Measurements from ENCODE around the gene SUCO. TPM values are rescaled to one million over a fixed set of nuclear protein-coding genes. Genes with fewer than 3 reads are reported as not detected.

SUCO gene
- total and polyA plus RNA-seq, 3 donors from 2014 or later, result 47.8 to 139 (median 126) TPM

DNA sequence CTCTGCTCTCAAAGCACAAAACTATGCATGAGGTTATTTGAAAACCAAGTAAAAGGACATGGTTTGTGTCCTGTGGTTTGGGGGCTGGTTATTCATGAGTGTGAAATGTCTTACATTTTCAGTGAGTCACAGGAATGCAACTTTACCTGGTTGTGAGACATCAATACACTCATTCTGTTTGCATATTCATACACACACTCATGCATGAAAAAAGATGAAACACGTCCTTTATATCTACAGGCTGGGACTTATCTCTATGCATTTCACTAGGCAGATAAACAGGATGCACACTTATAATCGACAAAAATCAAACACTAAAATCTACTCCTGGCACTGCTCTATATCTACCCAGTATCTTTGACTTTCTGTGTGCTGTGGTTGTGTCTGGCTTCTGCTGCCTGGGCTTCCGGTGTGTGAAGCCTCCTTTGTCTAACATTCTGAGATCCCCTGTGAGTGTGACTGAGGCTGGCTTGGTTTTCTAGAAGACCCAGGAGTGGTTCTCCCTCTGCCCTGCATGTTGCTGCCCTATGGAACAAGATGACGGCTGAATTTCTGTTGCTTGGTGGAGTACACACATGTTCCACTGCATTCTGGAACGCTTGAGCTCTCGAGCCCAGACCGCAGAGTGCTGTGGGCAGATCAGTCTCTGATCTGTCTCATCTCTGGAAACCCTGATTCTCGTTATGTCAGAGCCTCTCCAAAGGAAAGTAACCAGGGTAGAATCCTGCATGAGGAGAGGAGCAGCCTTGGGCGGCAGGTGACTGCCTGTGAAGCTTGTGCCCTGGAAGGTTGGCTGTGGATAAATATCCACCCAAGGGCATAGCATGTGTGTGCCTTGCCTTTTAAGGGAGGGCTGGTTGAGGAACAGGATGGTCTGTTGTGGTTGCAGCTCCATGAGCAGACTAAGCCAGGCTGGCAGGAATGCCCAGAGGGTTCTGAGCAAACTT, 106.2 kb downstream of the SUCO start:
- Histone ChIP-seq H3K4me3 (no peak overlapping the region), H3K9me3 (no peaks in the 10 kb centered on the region), H3K27ac (no peak overlapping the region), H3K36me3 (ENCODE audit: low read depth, missing control alignments) (no peaks in the 10 kb centered on the region), H3K27me3 (no peaks in the 10 kb centered on the region), H3K4me1 (no peaks in the 10 kb centered on the region)
- no peak for DNase-seq
- no peak for TF ChIP-seq POLR2A (IDR thresholded peaks at IDR 0.05)
- TF ChIP-seq, protein P1, sequence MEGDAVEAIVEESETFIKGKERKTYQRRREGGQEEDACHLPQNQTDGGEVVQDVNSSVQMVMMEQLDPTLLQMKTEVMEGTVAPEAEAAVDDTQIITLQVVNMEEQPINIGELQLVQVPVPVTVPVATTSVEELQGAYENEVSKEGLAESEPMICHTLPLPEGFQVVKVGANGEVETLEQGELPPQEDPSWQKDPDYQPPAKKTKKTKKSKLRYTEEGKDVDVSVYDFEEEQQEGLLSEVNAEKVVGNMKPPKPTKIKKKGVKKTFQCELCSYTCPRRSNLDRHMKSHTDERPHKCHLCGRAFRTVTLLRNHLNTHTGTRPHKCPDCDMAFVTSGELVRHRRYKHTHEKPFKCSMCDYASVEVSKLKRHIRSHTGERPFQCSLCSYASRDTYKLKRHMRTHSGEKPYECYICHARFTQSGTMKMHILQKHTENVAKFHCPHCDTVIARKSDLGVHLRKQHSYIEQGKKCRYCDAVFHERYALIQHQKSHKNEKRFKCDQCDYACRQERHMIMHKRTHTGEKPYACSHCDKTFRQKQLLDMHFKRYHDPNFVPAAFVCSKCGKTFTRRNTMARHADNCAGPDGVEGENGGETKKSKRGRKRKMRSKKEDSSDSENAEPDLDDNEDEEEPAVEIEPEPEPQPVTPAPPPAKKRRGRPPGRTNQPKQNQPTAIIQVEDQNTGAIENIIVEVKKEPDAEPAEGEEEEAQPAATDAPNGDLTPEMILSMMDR (IDR thresholded peaks at IDR 0.05), result no peak
- WGBS, 2 donors, result 82 to 84% methylated on average over 8 to 9 of the region's 9 CpGs
- intact Hi-C loops (cut with DNase I; ENCODE audit: low total_unique reads), result no loop called here

DNA sequence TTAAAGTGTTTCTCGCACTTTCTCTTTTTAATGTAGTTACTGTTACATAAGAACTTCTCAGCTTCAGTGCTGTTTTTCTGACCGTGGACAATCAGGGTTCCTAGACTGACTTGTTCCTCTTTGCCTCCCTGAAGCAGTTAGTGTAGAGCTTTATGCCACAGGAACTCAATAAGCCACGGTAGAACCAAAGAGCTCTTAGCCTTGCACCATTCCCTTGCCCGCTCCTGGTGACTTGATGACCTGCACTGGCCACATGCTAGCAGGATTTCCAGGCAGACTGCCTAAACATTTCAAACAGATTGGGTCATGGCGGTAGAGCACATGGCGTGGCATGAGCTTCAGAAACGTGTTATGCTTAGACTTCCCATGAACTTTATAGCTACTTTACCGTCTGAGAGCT, 107.2 kb downstream of the SUCO start:
- H3K4me3 ChIP-seq, result no peak overlapping the region
- no peaks in the 10 kb centered on the region for H3K9me3 ChIP-seq
- intact Hi-C loops (cut with DNase I; ENCODE audit: low total_unique reads), result no loop called here
- H3K27ac ChIP-seq, result no peak overlapping the region
- no peaks in the 10 kb centered on the region for H3K36me3 ChIP-seq (ENCODE audit: low read depth, missing control alignments)
- DNase-seq, result no peak
- 85 to 86% methylated on average over 8 of the region's 8 CpGs for WGBS, 2 donors
- no peaks in the 10 kb centered on the region for H3K4me1 ChIP-seq
- no peak for TF ChIP-seq POLR2A (IDR thresholded peaks at IDR 0.05)
- TF ChIP-seq, protein P1 (IDR thresholded peaks at IDR 0.05), result no peak
- H3K27me3 ChIP-seq, result no peaks in the 10 kb centered on the region

DNA sequence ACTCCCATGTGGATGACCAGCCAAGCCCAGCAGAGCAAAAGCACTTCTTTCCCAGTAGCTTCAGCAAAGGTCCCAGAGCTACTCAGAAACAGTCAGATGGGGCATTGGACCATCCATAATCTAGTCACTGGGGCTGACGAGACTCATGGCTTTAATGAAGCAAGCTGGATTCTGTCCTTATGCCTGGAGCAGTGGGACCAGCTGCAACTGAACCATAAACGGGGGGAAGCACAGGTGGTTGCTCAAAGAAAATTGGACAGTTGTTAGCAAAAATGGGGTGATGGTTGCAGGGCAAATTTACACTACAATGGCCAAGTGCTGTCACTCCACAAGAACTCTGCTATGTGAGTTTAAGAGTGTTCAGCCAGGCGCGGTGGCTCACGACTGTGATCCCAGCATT, 108.5 kb downstream of the SUCO start:
- H3K4me1 ChIP-seq, result no peaks in the 10 kb centered on the region
- H3K27me3 ChIP-seq, result no peaks in the 10 kb centered on the region
- H3K4me3 ChIP-seq, result no peak overlapping the region
- no peak for TF ChIP-seq POLR2A (IDR thresholded peaks at IDR 0.05)
- TF ChIP-seq, protein P1 (IDR thresholded peaks at IDR 0.05), result no peak
- 76 to 78% methylated on average over 5 of the region's 5 CpGs for WGBS, 2 donors
- H3K27ac ChIP-seq, result no peak overlapping the region
- H3K9me3 ChIP-seq, result no peaks in the 10 kb centered on the region
- no peak for DNase-seq
- no peaks in the 10 kb centered on the region for H3K36me3 ChIP-seq (ENCODE audit: low read depth, missing control alignments)
- intact Hi-C loops (cut with DNase I; ENCODE audit: low total_unique reads), result no loop called here

DNA sequence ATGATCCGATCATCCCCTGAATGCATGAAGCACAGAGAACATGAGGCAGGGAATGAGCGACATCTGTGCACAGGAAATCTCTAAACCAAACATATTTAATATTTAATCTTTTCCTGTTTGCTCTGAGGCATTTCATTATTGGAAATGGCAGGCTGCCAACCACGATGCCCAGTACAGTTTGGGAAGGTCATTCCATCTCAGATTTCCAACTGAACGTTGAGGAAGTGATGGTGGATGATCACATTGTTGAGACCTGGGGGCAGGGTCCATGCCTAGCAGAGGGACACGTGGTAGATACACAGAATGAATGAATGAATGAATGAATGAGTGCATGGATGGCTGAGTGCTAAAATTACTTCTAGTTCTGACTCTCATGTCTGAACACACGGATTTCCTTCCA, 110.0 kb downstream of the SUCO start:
- Histone ChIP-seq H3K27ac (no peak overlapping the region), H3K4me1 (no peaks in the 10 kb centered on the region), H3K27me3 (no peaks in the 10 kb centered on the region), H3K9me3 (no peaks in the 10 kb centered on the region), H3K36me3 (ENCODE audit: low read depth, missing control alignments) (no peaks in the 10 kb centered on the region), H3K4me3 (no peak overlapping the region)
- WGBS, 2 donors, result 51 to 62% methylated on average over 6 of the region's 6 CpGs
- TF ChIP-seq, protein P1 (IDR thresholded peaks at IDR 0.05), result no peak
- TF ChIP-seq POLR2A (IDR thresholded peaks at IDR 0.05), result no peak
- DNase-seq, result no peak
- intact Hi-C loops (cut with DNase I; ENCODE audit: low total_unique reads), result no loop called here
